Adrenal gland (tissue), 5 donors: ENCODE measurements around the gene RND3.

Source experiments
- POLR2A ChIP-seq, 2 donors: fragments of 450-650 bp; IDR thresholded peaks; one replicate each; pipeline ENCODE4 v1.6.1; 2017; ENCODE audit warnings: antibody characterized with exemption in 2 of 2, mild to moderate bottlenecking in 2 of 2, moderate library complexity in 1 of 2
- TF ChIP-seq, protein P1 (sequence below), 6 experiments: fragments of 450-650 bp in 4 of 6; fragments of 200-600 bp in 2 of 6; sonication (generic) in 1 of 6; IDR thresholded peaks; 1 replicate in 5 of 6; 2 replicates in 1 of 6; pipeline versions ENCODE4 v1.5.1 to v1.8.0; 2016 to 2021; ENCODE audit warnings: antibody characterized with exemption in 6 of 6, mild to moderate bottlenecking in 2 of 6, moderate library complexity in 1 of 6
- donor health status: DM: no; HTN: no; CAD: no.

DNA sequence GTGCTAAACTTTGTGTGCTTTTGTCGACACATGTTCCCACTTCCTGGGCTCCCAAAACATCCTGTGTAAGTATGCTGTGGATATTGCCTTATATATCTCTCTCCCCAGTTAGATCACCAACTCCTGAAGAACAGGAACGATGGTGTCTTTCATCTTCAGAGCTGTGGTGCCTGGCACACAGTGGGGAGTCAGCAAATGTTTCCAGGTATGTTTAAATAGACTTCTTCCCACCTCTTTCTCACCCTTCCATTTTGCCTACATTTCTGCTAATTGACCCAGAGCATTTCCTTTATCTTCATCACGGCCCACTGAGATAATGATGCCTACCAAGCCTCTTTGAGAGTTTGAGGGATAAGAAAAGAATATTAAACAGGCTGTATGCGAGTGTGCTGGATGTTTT is 60.7 kb downstream of the RND3 start:
- no peak for TF ChIP-seq POLR2A (IDR thresholded peaks at IDR 0.05)
- TF ChIP-seq, protein P1, sequence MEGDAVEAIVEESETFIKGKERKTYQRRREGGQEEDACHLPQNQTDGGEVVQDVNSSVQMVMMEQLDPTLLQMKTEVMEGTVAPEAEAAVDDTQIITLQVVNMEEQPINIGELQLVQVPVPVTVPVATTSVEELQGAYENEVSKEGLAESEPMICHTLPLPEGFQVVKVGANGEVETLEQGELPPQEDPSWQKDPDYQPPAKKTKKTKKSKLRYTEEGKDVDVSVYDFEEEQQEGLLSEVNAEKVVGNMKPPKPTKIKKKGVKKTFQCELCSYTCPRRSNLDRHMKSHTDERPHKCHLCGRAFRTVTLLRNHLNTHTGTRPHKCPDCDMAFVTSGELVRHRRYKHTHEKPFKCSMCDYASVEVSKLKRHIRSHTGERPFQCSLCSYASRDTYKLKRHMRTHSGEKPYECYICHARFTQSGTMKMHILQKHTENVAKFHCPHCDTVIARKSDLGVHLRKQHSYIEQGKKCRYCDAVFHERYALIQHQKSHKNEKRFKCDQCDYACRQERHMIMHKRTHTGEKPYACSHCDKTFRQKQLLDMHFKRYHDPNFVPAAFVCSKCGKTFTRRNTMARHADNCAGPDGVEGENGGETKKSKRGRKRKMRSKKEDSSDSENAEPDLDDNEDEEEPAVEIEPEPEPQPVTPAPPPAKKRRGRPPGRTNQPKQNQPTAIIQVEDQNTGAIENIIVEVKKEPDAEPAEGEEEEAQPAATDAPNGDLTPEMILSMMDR (IDR thresholded peaks at IDR 0.05): no peak
